Measurements from ENCODE around the gene MIOX.

GRCh38 chr22:50536226-50536625, 49.6 kb downstream of the MIOX start:
- no peak for TF ChIP-seq POLR2A (IDR thresholded peaks at IDR 0.05; ENCODE audit: low read length)
- TF ChIP-seq GATA1 (IDR thresholded peaks at IDR 0.05; ENCODE audit: low read depth, low read length), result no peak

All from erythroblast (primary cell).